HG02678 (cell line): ENCODE results near the gene CNDP2.

Experiments used
- ATAC-seq: cut with Tn5 transposase; IDR thresholded peaks from one replicate; pipeline ENCODE4 v1.9.1; 2021; ENCODE audit warnings: mild to moderate bottlenecking, moderate library complexity; ENCODE audit not compliant: unreplicated experiment

The CNDP2 gene

DNA sequence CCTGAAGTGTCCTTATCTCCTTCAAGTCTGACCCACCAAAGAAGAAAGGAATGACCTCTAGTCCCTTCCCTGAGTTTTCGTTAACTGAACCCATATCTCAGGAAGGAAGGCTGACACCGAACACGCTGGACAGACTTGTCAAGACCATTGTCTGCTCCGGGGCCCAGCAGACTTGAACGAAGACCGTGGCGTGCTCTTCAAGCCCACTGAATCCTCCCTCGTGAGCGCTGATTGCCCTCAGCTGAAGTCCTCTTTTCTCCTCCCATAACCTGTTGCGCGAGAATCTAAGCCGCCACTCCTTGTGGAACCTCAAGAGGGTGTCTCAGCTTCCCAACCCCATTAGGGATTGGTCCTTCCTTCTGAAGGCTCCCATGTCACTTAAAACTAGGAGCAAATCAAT lies 37.5 kb downstream of the CNDP2 start:
- ATAC-seq = no peak

DNA sequence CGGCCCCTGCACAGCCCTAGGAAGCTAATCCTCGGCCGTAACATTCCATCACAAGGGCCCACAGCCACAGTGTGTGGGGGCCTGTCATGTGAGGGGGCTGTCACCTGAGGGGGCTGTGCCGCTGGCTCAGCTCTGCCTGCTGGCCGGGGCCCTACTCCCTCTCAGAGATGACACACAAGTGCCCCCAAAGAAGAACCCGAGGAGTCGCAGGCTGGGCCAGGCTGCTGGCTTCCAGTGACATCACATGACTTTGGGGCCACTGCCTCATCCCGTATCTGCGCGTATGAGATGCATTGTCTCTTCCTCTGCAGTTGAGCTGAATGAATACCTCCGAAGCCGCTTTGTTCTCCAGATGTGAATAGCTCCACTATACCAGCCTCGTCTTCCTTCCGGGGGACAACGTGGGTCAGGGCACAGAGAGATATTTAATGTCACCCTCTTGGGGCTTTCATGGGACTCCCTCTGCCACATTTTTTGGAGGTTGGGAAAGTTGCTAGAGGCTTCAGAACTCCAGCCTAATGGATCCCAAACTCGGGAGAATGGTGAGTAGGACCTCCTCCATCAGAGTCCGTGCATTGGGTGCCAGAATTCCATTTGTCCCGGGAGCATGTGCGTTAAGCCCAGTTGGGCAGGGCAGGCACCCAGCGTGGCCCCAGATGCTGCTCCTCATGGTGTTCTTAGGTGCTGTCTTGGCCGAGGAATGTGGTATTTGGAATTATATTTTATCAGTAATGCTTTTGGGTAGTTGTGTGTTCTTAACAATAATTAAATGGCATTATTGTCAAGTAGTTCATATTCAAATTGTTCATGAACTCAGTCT lies 38.2 kb downstream of the CNDP2 start, which contains the start of gene CNDP1:
CNDP1 (plus strand) TSS at position 351 of the 820 bp plus-strand sequence; CDS start at position 519, 168 bp downstream.
- ATAC-seq = no peak

DNA sequence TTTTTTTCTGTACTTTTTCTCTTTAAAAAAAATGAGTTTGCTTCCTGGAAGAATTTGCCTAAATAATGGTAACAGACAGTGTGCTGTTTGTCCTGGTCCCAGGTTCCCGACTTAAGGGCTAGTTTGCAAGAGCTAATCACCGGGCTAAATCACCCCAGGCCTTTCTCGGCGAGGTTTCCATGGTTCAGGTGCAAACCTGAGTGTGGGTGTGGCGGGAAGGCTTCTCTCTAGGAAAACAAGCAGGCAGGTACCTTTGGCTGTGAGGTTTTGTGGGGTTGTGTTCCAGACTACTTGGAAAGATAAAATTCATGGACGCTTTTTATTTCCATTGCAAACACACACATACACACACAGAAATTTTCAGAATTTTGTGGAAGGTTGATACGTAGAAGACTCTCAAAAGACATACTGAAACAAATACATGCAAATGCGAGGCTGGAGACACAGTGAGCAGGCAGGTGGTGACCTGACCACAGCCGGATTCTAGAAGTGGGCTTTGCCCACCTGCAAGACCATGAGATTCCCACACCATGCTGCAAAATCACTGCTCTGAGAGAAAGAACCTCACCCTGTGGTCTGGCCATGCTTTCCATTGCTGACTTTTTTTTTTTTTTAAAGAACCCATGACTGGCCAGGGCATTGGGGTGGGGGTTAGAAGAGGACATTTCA lies 39.0 kb downstream of the CNDP2 start:
- peak; percentile 87 for ATAC-seq

DNA sequence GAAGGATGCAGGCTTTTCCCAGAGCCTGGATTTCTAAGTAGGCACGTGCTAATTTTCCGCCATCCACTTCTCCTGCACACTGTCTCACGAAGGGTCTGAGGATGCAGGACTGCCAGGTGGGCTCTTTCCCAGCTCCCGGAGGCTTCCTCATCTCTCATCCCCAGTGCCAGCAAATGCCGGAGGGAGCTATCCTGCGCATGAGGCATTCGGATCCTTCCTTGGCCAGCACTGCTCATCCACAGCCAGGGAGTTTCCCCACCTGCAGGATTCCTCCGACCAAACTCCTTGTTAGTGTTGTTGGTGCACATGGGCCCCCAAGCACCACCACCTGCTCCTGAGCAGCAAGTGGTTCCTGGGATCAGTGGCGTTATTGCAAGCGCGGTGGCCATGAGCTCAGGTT lies 43.1 kb downstream of the CNDP2 start:
- ATAC-seq = no peak

DNA sequence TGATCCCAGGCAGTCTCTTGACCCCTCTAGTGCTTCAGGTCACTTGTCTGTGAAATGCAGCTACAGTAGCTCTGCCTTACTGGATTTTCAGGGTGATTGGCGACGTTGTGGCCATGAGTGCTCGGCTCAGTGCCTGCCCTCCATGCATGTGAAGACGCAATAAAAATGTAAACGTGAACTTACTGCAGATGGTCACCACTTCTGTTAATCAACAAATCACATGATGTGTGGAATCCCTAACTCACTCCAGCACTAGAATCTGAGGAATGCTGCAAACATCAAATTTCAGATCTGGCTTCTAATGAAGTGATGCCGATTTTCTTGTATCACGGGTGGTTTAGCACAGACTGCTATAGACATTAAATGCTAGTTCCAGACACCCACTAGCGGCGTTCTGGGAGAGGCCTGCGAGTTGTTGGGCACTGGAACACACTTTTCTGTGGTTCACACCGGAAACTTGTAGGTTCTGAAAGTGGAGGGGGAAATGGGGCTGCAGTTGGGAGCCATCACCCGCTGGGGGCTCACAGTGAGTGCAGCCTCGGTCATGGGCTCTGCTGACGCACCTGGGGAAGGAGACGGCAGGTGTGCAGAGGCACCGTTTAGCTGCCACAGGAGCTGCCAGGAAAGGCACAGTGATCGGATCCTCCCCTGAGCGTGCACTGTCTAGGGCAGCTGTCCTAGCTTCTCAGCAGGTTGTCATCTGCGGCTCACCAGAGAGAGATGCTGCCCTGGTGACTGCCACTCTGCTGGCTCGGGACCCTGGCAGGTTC lies 44.7 kb downstream of the CNDP2 start:
- ATAC-seq = peak; percentile 60

DNA sequence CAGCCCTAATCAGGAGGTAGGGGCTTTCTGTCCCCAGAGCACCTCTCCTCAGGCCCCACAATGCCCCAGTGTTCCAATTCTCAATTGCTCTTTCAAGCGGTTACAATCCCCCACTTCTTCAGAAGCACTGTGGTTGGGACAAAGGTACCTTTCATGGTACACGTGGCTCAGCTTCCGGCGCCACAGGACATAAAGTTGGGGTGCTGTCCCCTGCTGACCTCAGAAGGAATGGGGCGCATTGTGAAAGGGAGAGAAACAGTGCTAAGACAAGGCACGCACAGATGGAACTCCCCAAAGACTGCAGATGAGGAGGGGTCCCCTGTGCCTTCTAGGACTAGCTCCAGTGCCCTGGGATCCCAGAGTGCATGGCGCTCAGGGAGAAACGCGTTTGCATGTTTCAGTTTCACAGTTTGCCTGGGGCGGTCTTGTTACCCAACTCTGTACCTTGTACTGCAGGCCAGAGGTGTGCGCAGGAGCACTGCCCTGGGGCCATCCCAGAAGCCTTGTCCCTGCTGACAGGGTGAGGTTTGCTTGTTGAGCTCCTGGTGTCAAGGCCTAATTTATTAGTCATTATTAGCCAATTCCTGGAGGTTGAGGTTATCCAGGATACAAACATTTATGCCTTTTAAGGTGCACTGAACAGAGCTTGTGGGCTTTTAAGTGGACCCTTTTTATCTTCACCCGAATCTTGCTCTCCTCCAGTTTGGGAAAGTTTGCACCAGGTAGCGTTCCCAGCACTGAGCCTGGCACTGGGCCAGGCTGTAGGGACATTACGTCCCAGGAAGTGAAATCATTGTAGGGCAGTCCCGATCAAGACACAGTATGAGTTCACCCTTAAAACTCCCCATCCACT lies 45.8 kb downstream of the CNDP2 start:
- ATAC-seq = no peak

DNA sequence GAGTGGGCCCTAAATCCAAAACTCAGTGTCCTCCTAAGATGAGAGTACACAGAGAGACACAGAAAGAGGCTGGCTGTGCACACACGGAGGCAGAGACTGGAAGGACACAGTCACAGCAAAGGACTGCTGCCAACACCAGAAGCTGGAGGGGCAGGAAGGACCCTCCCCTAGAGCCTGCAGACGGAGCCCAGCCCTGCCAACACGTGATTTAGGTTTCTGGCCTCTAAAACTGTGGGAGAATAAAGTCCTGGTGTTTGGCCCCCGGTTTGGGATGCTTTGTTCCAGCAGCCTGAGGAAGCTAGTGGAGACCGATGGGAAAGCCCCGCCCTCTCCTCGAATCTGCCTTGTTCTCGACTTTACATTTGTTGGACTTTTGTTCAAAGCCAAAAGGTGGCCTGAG lies 48.7 kb downstream of the CNDP2 start:
- no peak for ATAC-seq

DNA sequence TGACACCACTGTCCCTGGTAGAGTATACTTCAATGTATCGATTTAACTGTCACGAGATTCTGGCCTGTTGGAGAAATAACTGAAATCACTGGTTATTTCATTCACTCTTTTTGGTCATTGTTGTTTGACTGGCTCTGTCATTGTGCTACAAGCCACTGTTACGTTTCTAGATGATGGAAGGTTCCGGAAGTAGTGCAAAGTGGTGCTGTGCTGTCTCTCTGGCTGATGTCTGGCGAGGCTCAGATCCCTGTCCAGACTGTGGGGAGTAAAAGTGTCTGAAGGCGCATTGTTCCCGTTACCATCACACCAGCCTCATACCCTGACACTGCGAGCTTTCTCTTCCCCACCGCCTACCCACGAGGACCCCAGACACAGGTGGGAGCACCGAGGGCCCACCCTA lies 49.8 kb downstream of the CNDP2 start:
- no peak for ATAC-seq

DNA sequence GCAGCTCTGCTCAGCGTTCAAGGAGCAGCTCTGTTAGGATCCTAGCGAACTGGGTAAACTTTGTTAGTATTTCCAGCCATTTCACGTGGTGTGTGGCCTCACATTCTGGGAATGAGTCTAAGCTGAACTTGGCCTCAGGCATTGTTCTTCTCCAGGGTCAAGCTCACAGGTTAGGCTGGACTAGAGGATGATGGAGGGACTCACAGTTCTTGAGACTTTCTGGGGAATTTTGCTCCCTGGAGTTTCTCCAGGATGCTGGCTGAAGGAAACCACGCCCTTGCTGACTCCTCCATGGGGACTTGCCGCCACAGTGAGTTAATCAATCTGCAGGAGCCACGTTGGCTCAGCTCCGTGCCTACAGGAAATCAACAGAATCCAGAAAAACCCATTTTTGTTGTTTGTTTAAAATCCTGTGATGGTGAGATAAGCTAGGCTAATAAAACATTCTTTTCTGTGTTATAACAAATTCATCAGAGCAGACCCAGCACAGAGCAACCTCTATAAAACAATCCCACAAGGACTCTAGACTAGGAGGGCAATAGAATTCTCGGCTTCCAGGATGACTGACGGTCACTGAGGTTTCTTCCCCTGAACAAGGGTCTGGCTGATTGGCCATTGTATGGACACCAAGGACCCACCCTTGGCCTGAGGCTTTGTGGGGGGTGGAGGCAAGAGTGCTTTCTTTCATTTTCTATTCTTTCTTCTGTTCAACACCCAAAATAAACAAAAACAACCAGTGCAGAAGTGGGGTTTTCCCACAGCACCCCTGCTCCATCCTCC lies 50.8 kb downstream of the CNDP2 start:
- no peak for ATAC-seq

DNA sequence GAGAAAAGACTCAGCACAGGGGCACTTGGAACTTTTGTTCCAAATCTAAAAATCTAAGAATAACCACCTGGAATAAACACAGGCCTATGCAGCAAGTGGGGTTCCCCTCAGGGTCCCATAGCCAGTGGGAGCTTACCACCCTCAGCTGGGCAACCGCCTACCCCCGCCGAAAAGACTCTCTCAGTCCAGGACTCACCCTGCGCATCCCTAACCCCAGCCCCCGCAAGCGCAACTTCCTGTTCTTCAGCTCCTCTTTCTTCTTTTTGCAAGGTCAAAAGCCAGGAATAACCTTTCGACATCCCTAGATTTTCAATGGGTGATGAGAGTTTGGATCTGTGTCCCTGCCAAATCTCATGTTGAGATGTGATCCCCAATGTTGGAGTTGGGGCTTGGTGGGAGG lies 51.7 kb downstream of the CNDP2 start:
- no peak for ATAC-seq

DNA sequence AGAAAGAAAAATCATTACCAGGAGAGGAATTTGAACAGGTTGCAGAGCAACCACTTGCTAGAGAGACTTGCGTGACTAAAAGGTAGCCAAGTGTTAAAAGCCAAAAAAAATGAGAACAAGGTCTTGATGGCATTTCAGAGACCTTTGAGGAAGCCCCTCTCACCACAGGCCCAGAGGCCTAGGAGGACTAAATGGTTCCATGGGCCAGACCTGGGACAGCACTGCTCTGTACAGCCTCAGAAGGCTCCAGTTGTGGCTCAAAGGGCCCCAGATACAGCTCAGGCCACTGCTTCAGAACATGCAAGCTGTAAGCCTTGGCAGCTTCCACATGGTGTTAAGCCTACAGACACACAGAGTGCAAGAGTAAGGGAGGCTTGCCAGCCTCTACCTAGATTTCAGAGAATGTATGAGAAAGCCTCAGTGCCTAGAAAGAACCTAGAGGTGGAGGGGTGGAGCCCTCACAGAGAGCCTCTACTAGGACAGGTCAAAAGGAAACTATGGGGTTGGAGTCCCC lies 53.5 kb downstream of the CNDP2 start:
- ATAC-seq = no peak

DNA sequence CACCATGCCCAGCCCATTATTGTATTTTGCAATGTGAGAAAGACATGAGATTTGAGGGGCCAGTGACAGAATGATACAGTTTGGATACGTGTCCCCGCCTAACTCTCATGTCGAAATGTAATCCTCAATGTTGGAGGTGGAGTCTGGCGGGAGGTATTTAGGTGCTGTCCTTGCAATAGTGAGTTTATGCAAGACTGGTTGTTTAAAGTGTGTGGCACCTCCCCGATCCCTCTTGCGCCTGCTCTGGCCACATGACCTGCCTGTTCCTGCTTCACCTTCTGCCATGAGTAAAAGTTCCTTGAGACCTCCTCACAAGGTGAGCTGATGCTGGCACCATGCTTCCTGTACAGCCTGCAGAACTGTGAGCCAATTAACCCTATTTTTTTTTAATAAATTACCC lies 54.7 kb downstream of the CNDP2 start:
- ATAC-seq = no peak

DNA sequence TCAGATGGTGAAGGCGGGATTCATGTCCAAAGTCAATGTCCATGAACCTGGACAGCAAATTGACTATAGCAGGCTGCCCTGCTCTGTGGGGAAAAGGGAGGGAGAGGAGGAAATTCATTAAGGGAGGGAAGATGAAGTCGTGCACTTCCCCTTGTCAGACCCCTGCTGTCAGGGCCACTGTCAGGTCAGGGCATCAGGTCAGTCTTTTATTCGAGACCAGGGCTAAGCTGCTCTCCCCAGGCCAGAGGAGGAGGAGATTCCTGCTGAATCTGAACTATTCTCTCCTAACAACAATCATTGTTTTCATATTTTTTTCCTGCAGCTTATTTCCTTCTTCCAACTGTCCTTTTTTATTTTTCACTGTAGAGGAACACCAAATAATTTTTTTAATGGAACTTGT lies 55.3 kb downstream of the CNDP2 start:
- no peak for ATAC-seq

DNA sequence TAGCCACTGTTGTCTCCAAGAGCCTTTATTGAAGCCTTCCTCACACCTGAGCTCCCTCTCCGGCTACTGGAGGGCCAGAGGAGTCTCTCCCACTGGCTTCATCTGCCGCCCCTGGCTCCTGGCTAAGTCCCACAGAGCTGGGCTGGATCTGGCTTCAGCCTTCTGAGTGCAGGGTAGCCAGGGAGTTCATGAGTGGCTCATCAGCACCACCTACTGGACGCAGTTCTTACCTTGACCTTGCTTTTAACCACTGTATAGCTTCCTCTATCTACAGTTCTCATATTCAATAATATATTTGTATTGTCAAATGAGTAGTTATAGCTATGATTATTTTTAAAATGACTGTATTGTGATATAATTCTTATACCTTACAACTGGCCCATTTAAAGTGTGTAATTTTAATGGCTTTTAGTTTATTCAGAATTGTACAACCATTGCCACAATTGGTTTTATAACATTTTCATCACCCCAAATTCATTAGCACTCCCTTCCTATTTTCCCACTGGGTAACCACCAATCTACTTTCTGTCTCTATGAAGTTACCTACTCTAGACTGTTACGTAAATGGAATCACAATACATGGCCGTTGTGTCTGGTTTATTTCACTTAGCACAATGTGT lies 55.9 kb downstream of the CNDP2 start:
- peak; percentile 99 for ATAC-seq

DNA sequence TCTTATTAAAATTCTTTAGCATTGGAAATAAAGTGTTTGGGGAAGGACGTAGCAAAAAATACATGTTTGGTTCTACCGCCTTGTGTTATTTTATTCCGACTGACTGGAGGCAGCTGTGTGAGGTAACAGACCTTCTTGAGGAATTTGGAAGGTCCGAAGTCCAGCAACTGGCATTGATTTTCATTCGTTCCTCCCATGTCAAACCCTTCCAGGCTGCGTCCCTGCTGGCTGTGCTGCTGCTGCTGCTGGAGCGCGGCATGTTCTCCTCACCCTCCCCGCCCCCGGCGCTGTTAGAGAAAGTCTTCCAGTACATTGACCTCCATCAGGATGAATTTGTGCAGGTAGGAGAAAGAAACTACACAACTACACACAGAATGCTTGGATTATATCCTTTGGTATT lies 60.0 kb downstream of the CNDP2 start:
- ATAC-seq = no peak

DNA sequence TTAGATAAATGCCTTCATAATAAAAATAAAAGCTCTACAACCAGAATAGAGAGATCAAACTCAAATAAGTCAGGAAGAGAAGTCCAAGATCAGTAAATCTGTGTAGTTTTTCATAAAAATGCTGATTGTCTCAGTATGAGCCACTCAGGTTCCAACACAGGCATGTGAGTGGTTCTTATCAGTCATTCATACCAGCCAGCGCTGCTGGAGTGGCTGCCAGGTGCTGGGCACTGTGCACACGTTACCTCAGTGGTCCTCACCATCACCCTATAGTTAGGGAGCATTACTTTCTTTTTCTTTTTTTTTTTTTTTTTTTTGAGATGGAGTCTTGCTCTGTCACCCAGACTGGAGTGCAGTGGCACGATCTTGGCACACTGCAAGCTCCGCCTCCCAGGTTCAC lies 61.9 kb downstream of the CNDP2 start:
- ATAC-seq = no peak

DNA sequence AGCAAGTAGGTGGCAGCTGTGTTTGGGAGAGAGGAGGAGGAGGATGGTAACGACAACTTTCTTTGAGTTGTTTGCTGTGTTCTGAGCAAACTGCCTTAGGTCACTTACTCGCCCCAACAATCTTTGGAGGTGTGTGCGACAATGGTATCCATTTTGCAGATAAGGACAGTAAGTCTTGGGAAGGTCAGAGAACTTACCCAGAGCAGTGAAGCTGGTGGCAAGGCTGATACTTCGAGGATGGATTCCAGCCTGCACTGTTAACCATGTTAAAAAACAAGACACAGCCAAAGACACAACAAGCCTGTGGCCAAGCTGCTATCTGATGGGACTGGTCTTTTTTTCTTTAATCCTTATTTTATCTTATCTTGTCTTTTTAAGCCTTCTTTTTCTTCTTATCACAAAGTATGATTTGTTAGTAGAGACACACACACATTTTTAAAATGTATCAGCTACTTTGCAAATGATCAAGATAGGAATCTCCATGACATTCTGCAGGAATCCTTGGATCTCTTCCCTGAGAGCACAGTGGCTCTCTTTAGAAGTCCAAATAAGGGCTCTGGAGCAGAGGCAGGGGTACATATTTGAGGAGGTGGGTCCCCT lies 66.1 kb downstream of the CNDP2 start:
- ATAC-seq = no peak

DNA sequence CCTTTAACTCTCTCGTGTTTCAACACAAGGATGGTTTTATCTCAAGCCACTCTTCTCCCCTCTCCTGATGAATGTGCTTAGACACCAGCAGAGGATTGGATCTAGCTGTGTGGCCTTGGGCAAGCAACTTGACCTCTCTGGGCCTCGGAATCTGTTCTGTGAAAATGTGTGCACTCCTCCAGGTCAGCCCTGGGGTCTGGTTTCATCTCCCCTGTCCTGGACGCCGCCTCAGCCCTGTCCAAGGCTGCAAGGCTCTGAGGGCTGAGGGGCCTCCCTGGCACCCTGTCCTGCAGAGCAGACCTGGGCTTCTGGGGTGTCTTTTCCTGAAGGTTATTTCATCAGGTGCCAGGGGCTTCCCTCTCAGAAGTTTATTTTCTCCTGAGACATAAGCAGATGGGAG lies 66.6 kb downstream of the CNDP2 start:
- no peak for ATAC-seq

DNA sequence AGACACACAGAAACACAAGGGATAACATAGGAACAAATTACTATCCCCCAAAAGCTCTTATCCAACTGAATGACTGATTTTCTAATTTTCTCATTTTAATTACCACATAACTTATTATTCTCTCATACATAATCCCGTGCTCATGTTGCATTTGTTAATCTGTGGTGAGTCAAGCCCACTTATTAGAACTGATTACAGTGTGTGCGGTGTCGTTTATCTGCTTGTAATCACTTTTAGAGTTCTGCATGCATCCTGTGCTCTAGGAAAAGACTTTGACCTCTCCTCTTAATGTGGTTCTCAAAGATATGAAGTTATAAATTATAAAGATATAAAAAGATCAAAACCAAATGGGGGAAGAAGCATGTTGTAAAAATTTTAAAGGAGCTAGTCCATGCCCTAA lies 67.8 kb downstream of the CNDP2 start:
- ATAC-seq = no peak
